Mesenchymal stem cell (in vitro differentiated cells and primary cell): ENCODE measurements around the gene SAMD1.

ENCODE experiments used
- DNase-seq: peaks from one replicate; pipeline ENCODE4 v3.0.0-alpha.2; 2013
- H2AFZ ChIP-seq: one replicate; pipeline ENCODE4 v1.6.1; 2013; ENCODE audit warnings: low read depth, mild to moderate bottlenecking, control low read depth, inconsistent platforms, low read length, moderate library complexity
- H2AK5ac ChIP-seq: 2 replicates; pipeline ENCODE4 v1.6.1; 2013; ENCODE audit warnings: low read length, moderate library complexity, mild to moderate bottlenecking, inconsistent platforms; ENCODE audit not compliant: severe bottlenecking
- H2BK120ac ChIP-seq: one replicate; pipeline ENCODE4 v1.6.1; 2013; ENCODE audit warnings: low read depth, mild to moderate bottlenecking, inconsistent platforms, low read length, moderate library complexity
- H2BK12ac ChIP-seq, 2 experiments: one replicate each; pipeline ENCODE4 v1.6.1; 2013; ENCODE audit warnings: inconsistent platforms in 2 of 2, low read length in 2 of 2, mild to moderate bottlenecking in 2 of 2, moderate library complexity in 2 of 2, control low read depth in 1 of 2
- H2BK15ac ChIP-seq: one replicate; pipeline ENCODE4 v1.6.1; 2013; ENCODE audit warnings: mild to moderate bottlenecking, low read depth, inconsistent platforms; ENCODE audit not compliant: poor library complexity, severe bottlenecking
- H2BK5ac ChIP-seq: 2 replicates; pipeline ENCODE4 v1.6.1; 2013; ENCODE audit warnings: low read depth, mild to moderate bottlenecking, low read length, control low read depth, inconsistent platforms; ENCODE audit not compliant: poor library complexity, severe bottlenecking
- H3K14ac ChIP-seq, 2 experiments: one replicate each; pipeline ENCODE4 v1.6.1; 2013; ENCODE audit warnings: inconsistent platforms in 2 of 2, low read length in 2 of 2, control low read depth in 1 of 2, mild to moderate bottlenecking in 1 of 2, moderate library complexity in 1 of 2
- H3K18ac ChIP-seq, 2 experiments: one replicate each; pipeline ENCODE4 v1.6.1; 2013; ENCODE audit warnings: inconsistent platforms in 2 of 2, low read length in 2 of 2, control low read depth in 1 of 2, low read depth in 1 of 2, mild to moderate bottlenecking in 1 of 2
- H3K23ac ChIP-seq, 2 experiments: one replicate each; pipeline ENCODE4 v1.6.1; 2013; ENCODE audit warnings: inconsistent platforms in 2 of 2, low read length in 2 of 2, mild to moderate bottlenecking in 2 of 2, moderate library complexity in 2 of 2, control low read depth in 1 of 2
- H3K27ac ChIP-seq: 2 replicates; pipeline ENCODE4 v1.5.1; 2013; ENCODE audit warnings: mild to moderate bottlenecking, moderate library complexity, low read length, control low read depth, inconsistent platforms; ENCODE audit not compliant: poor library complexity, severe bottlenecking
- H3K27me3 ChIP-seq, 2 experiments: 2 replicates each; pipeline versions ENCODE4 v1.6.1 to v1.7.0; 2013; ENCODE audit warnings: low read length in 2 of 2, mild to moderate bottlenecking in 2 of 2, moderate library complexity in 2 of 2, control low read depth in 1 of 2, inconsistent platforms in 1 of 2; ENCODE audit not compliant: control insufficient read depth in 1 of 2, insufficient read depth in 1 of 2
- H3K36me3 ChIP-seq, 2 experiments: 2 replicates each; pipeline versions ENCODE4 v1.6.1 to v1.7.0; 2013; ENCODE audit warnings: low read length in 2 of 2, control low read depth in 1 of 2, inconsistent platforms in 1 of 2, low read depth in 1 of 2, mild to moderate bottlenecking in 1 of 2; ENCODE audit not compliant: insufficient read depth in 2 of 2, control insufficient read depth in 1 of 2
- H3K4ac ChIP-seq, 2 experiments: one replicate each; pipeline ENCODE4 v1.6.1; 2013; ENCODE audit warnings: inconsistent platforms in 2 of 2, low read length in 2 of 2, mild to moderate bottlenecking in 2 of 2, moderate library complexity in 2 of 2, control low read depth in 1 of 2, low read depth in 1 of 2
- H3K4me1 ChIP-seq: 2 replicates; pipeline ENCODE4 v1.6.1; 2013; ENCODE audit warnings: low read depth, low read length, control low read depth; ENCODE audit not compliant: control insufficient read depth, insufficient read depth
- H3K4me2 ChIP-seq: 2 replicates; pipeline ENCODE4 v1.6.1; 2013; ENCODE audit warnings: low read length, mild to moderate bottlenecking, inconsistent platforms; ENCODE audit not compliant: poor library complexity, severe bottlenecking
- H3K4me3 ChIP-seq, 2 experiments: 2 replicates each; pipeline versions ENCODE4 v1.5.1 to v1.7.0; 2013; ENCODE audit warnings: low read length in 2 of 2, mild to moderate bottlenecking in 2 of 2, control low read depth in 1 of 2, low read depth in 1 of 2; ENCODE audit not compliant: insufficient read depth in 1 of 2
- H3K79me1 ChIP-seq: replicated peaks from 2 replicates; pipeline ENCODE4 v1.6.1; 2013; ENCODE audit warnings: mild to moderate bottlenecking, control low read depth, low read length, inconsistent platforms; ENCODE audit not compliant: poor library complexity, severe bottlenecking
- H3K9ac ChIP-seq: 2 replicates; pipeline ENCODE4 v1.7.0; 2013; ENCODE audit warnings: mild to moderate bottlenecking, low read length, moderate library complexity
- H3K9me3 ChIP-seq: 2 replicates; pipeline ENCODE4 v1.7.0; 2013; ENCODE audit warnings: mild to moderate bottlenecking, low read length; ENCODE audit not compliant: control insufficient read depth
- H4K8ac ChIP-seq: one replicate; pipeline ENCODE4 v1.6.1; 2013; ENCODE audit warnings: inconsistent platforms, mild to moderate bottlenecking, low read length, moderate library complexity
- H4K91ac ChIP-seq: one replicate; pipeline ENCODE4 v1.6.1; 2013; ENCODE audit warnings: mild to moderate bottlenecking, low read length, inconsistent platforms
- WGBS: methylation state at CpG from one replicate; pipeline ENCODE4 v1.1.7; 2013; ENCODE audit warnings: mixed read lengths; 5-methylcytosine and 5-hydroxymethylcytosine counted together

The SAMD1 gene

DNA sequence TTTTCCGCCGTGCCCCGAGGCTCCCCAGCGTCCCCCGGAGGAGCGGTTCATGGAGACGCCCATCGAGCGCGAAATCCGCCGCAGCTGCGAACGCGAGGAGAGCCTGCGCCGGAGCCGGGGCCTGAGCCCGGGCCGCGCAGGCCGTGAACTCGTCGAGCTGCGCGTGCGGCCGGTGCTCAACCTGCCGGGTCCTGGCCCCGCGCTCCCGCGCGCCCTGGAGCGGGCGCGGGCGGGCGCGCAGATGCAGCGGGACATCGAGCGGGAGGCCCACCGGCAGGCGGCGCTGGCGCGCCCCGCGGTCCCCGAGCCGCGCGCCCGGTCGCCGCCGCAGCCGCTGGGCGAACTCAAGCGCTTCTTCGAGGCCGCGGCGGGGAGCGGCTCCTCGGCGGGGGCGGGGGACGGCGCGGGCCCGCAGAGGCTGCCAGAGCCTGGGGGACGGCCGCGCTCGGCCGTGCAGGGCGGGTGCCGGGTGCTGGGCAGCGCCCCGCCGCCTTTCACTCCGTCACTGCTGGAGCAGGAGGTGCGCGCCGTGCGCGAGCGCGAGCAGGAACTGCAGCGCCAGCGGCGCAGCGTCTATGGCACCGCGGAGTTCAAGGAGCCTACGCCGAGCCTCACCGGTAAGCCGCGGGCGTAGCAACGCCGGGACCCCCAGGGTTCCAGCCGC is 17.2 kb downstream of the SAMD1 start:
- under 1% methylated on average over 48 of the region's 106 CpGs for WGBS
- Histone ChIP-seq H3K36me3 (no peaks in the 10 kb centered on the region), H2BK120ac (no peak overlapping the region), H3K27ac (no peak overlapping the region), H4K8ac (peak overlapping the region; percentile 72), H4K91ac (peak overlapping the region; percentile 40), H3K4me2 (peak overlapping the region; percentile 95), H3K4ac (no peak overlapping the region), H3K9ac (peak overlapping the region; percentile 90), H3K4me3 (peak overlapping the region; percentile 69 to 93), H2BK12ac (no peak overlapping the region), H3K79me1 (peaks cover 3% of the 10 kb centered on the region), H2BK5ac (no peak overlapping the region), H3K9me3 (no peaks in the 10 kb centered on the region), H3K23ac (no peak overlapping the region), H3K4me1 (peaks cover 29% of the 10 kb centered on the region), H2AK5ac (no peak overlapping the region), H3K14ac (peak overlapping the region in 1 of 2 experiments; percentile 23), H3K27me3 (peaks cover 0 to 3% of the 10 kb centered on the region in 2 experiments), H2AFZ (peak overlapping the region; percentile 47), H3K18ac (peak overlapping the region in 1 of 2 experiments; percentile 61), H2BK15ac (no peak overlapping the region)
- DNase-seq: peak; percentile 75

DNA sequence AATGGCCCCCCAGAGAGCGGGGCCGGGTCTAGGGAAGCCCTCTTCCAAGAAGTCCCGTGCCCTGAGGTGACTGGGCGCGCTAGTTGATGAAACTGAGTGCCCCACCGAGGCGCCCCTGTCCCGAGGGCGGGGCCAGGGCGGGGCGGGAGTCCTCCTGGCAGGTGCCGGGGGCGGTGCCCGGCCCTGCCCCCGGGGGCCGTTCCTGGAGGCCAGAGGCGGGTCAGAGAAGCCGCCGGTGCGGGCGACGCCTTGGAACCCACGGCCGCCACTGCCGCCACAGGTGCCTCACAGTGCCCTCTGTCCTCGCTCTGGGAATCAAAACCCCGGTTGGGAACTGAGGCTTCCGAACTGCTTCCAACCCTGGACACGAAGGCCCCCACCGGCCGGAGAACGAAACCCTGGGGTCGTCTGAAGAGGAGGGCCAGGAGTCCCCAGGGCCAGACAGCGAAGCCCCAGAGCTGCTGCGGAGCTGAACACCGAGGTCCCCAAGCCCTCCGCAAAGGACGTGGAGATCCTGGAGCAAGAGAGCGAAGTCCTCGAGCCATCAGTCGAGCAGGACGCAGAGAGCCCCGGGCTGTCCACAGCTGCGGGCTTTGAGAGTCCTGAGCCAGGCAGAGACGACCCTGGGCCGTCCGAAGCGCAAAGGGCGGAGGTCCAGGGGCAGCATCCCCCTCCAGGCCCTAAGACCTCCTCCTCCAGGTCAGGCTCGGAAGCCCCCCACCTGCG is 17.9 kb downstream of the SAMD1 start, which contains the start of gene MISP3:
TSS of gene MISP3 (plus strand) at position 252 of the 726 bp plus-strand sequence. CDS start 524 bp downstream, outside the sequence.
- no peak within 1 kb of the TSS for H3K27ac ChIP-seq
- no peaks in the 10 kb centered on the region for H3K9me3 ChIP-seq
- peak within 1 kb of the TSS; percentile 69 to 93 for H3K4me3 ChIP-seq
- H3K4me1 ChIP-seq: peaks cover 29% of the 10 kb centered on the region
- no peak within 1 kb of the TSS for H2BK120ac ChIP-seq
- no peak within 1 kb of the TSS for H2BK5ac ChIP-seq
- DNase-seq: peak; percentile 61
- H4K8ac ChIP-seq: peak within 1 kb of the TSS; percentile 72
- H2BK12ac ChIP-seq: peak within 1 kb of the TSS in 1 of 2 experiments; percentile 19
- H2AFZ ChIP-seq: peak within 1 kb of the TSS; percentile 89
- peak within 1 kb of the TSS; percentile 40 for H4K91ac ChIP-seq
- H3K23ac ChIP-seq: no peak within 1 kb of the TSS
- peak within 1 kb of the TSS; percentile 20 for H2BK15ac ChIP-seq
- H3K36me3 ChIP-seq: no peaks in the 10 kb centered on the region
- H3K14ac ChIP-seq: peak within 1 kb of the TSS in 1 of 2 experiments; percentile 23
- 7% methylated on average over 50 of the region's 51 CpGs for WGBS
- H3K9ac ChIP-seq: peak within 1 kb of the TSS; percentile 90
- peaks cover 3% of the 10 kb centered on the region for H3K79me1 ChIP-seq
- peaks cover 0 to 3% of the 10 kb centered on the region in 2 experiments for H3K27me3 ChIP-seq
- H3K18ac ChIP-seq: peak within 1 kb of the TSS in 1 of 2 experiments; percentile 82
- peak within 1 kb of the TSS; percentile 95 for H3K4me2 ChIP-seq
- H3K4ac ChIP-seq: peak within 1 kb of the TSS in 1 of 2 experiments; percentile 13
- H2AK5ac ChIP-seq: no peak within 1 kb of the TSS

DNA sequence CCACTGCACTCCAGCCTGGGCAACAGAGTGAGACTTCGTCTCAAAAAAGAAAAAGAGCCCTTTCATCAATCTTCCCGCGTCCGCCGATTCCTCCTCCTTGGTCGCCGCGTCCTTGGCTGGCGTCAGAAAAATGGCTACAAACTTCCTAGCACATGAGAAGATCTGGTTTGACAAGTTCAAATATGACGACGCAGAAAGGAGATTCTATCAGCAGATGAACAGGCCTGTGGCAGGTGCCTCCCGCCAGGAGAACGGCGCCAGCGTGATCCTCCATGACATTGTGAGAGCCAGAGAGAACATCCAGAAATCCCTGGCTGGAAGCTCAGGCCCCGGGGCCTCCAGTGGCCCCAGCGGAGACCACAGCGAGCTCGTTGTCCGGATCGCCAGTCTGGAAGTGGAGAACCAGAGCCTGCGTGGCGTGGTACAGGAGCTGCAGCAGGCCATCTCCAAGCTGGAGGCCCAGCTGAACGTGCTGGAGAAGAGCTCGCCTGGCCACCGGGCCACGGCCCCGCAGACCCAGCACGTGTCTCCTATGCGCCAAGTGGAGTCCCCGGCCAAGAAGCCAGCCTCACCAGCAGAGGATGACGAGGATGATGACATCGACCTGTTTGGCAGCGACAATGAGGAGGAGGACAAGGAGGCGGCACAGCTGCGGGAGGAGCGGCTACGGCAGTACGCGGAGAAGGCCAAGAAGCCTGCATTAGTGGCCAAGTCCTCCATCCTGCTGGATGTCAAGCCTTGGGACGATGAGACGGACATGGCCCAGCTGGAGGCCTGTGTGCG is 20.1 kb downstream of the SAMD1 start:
- 95% methylated on average over 43 of the region's 43 CpGs for WGBS

More for the DNA sequence above, 20.1 kb downstream of the SAMD1 start:
- Histone ChIP-seq H2BK5ac (no peak overlapping the region), H3K4ac (no peak overlapping the region), H3K9me3 (no peaks in the 10 kb centered on the region), H2BK15ac (no peak overlapping the region), H3K27me3 (peaks cover 3 to 6% of the 10 kb centered on the region in 2 experiments), H3K23ac (no peak overlapping the region), H2AK5ac (no peak overlapping the region), H3K14ac (no peak overlapping the region), H3K36me3 (no peaks in the 10 kb centered on the region), H3K27ac (no peak overlapping the region), H3K4me3 (no peak overlapping the region), H3K9ac (no peak overlapping the region), H4K91ac (peak overlapping the region; percentile 45), H4K8ac (no peak overlapping the region), H2BK120ac (no peak overlapping the region), H3K79me1 (peaks cover 2% of the 10 kb centered on the region), H3K4me1 (peaks cover 29% of the 10 kb centered on the region), H3K4me2 (no peak overlapping the region), H3K18ac (no peak overlapping the region), H2BK12ac (no peak overlapping the region), H2AFZ (no peak overlapping the region)
- no peak for DNase-seq
